ENCODE measurements around the gene RNF208. TPM values are rescaled to one million over a fixed set of nuclear protein-coding genes. Genes with fewer than 3 reads are reported as not detected.

The RNF208 gene
- 1.1 and 1.4 TPM in 2 replicates for total RNA-seq
- 0.12 TPM for total RNA-seq (2013)
- polyA plus RNA-seq, result 0.97 and 1.1 TPM in 2 replicates
- 0.50 TPM in 1 of 2 replicates, not detected in the other for polyA minus RNA-seq

GRCh38 chr9:137222190-137223077, at the start of gene RNF208:
Gene RNF208, minus strand, starts transcription at chr9:137222240. Its CDS starts 1,028 bp downstream, at chr9:137221212.
- H3K27ac Mint-ChIP-seq, result peak within 1 kb of the TSS; percentile 82
- H3K27me3 Mint-ChIP-seq, result peaks cover under 1% of the 10 kb centered on the region
- Histone ChIP-seq H3K4me2 (replicated peaks; ENCODE audit: low read depth, low read length, poor library complexity, severe bottlenecking) (peak within 1 kb of the TSS; percentile 95), H3K9ac (ENCODE audit: low read length) (peak within 1 kb of the TSS; percentile 73), H3K4me3 (ENCODE audit: control extremely low read depth in 1 of 5, extremely low read depth in 1 of 5, insufficient read depth in 1 of 5, low read depth in 2 of 5, low read length in 4 of 5) (peak within 1 kb of the TSS; percentile 5 to 73 (median 63)), H3K27me3 (replicated peaks in 1 of 4; ENCODE audit: control extremely low read depth in 1 of 4, control insufficient read depth in 3 of 4, insufficient read depth in 4 of 4, low read length in 3 of 4) (peaks cover 0 to 8% (median 0%) of the 10 kb centered on the region in 4 experiments), H2AFZ (ENCODE audit: insufficient read depth, low read depth, low read length, poor library complexity, severe bottlenecking) (peak within 1 kb of the TSS; percentile 79), H4K20me1 (ENCODE audit: control insufficient read depth, insufficient read depth, low read length, poor library complexity, severe bottlenecking) (no peaks in the 10 kb centered on the region), H3K9me3 (ENCODE audit: control extremely low read depth in 1 of 3, control insufficient read depth in 2 of 3, insufficient read depth in 1 of 3, low read length in 2 of 3) (no peaks in the 10 kb centered on the region), H3K27ac (ENCODE audit: low read length in 2 of 2) (peak within 1 kb of the TSS; percentile 38 to 71), H3K4me1 (ENCODE audit: control insufficient read depth in 2 of 2, insufficient read depth in 2 of 2, low read length in 2 of 2) (peaks cover 12 to 29% of the 10 kb centered on the region in 2 donors), H3K36me3 (replicated peaks in 1 of 2; ENCODE audit: control extremely low read depth in 1 of 2, control insufficient read depth in 1 of 2, extremely low read depth in 1 of 2, insufficient read depth in 2 of 2, low read length in 1 of 2) (no peaks in the 10 kb centered on the region), H3K79me2 (ENCODE audit: control insufficient read depth, insufficient read depth, low read length) (no peaks in the 10 kb centered on the region)
- peak within 1 kb of the TSS; percentile 86 for H3K4me3 Mint-ChIP-seq
- WGBS (ENCODE audit: insufficient coverage), result 3% methylated on average over 76 of the region's 88 CpGs
- H3K4me1 Mint-ChIP-seq, result peaks cover 13% of the 10 kb centered on the region
- H3K9me3 Mint-ChIP-seq (ENCODE audit: insufficient read depth), result no peaks in the 10 kb centered on the region
- intact Hi-C loops (cut with micrococcal nuclease), result loop anchor here (1.0 to 5.0 kb wide), 7 partner anchors 14 to 385 kb away; partner anchors contain the start of genes ARRDC1, NDOR1, TMEM203 and TPRN
- ATAC-seq (ENCODE audit: low read depth) (no peak), DNase-seq (no peak)
- POLR2A ChIA-PET, result interaction anchor here (0.5 to 3.1 kb wide), 10 partner anchors 8 to 193 kb away, joined by 3 to 15 read pairs (median 8); partner anchors contain the start of genes ANAPC2, NDOR1, SSNA1 and TMEM203
- CTCF ChIA-PET, result interaction anchor here (0.5 to 7.0 kb wide), 11 partner anchors 16 to 193 kb away, joined by 3 to 76 read pairs (median 4); partner anchors contain the start of genes ANAPC2, NDOR1, SSNA1 and TMEM203
- TF ChIP-seq CTCF (IDR thresholded peaks at IDR 0.05) (no peak), EZH2 (IDR thresholded peaks at IDR 0.05; ENCODE audit: borderline replicate concordance, insufficient read depth, low read depth, low read length, poor library complexity, severe bottlenecking) (no peak)

Measured in B cell (primary cell).